Suprapubic skin (tissue), 4 donors: ENCODE results near the gene NDE1. TPM values are rescaled to one million over a fixed set of nuclear protein-coding genes. Genes with fewer than 3 reads are reported as not detected.
A peak's percentile ranks its signal among the peaks of the same experiment; 100 is the strongest.

ENCODE experiments used
- DNase-seq, 2 donors: peaks; one replicate each; pipeline ENCODE4 v3.0.0-alpha.2; 2019; ENCODE audit warnings: low spot score in 2 of 2
- H3K27ac ChIP-seq: fragments of 200-600 bp; sonication (generic); one replicate; pipeline ENCODE4 v1.5.1; 2019
- H3K27me3 ChIP-seq: fragments of 200-600 bp; sonication (generic); one replicate; pipeline ENCODE4 v1.5.1; 2019
- H3K36me3 ChIP-seq: fragments of 200-600 bp; sonication (generic); one replicate; pipeline ENCODE4 v1.5.1; 2019
- H3K4me1 ChIP-seq: fragments of 200-600 bp; sonication (generic); one replicate; pipeline ENCODE4 v1.5.1; 2019
- H3K4me3 ChIP-seq: fragments of 200-600 bp; sonication (generic); one replicate; pipeline ENCODE4 v1.5.1; 2019; ENCODE audit warnings: mild to moderate bottlenecking
- H3K9me3 ChIP-seq: fragments of 200-600 bp; sonication (generic); one replicate; pipeline ENCODE4 v1.5.1; 2019
- CTCF ChIP-seq, 2 donors: fragments of 200-600 bp in 1 of 2; fragments of 450-650 bp in 1 of 2; sonication (generic) in 1 of 2; IDR thresholded peaks; one replicate each; pipeline ENCODE4 v1.5.1; 2016 to 2019; ENCODE audit warnings: antibody characterized with exemption in 2 of 2, mild to moderate bottlenecking in 1 of 2, moderate library complexity in 1 of 2
- EP300 ChIP-seq: sonication (generic); formaldehyde crosslinking; IDR thresholded peaks from one replicate; pipeline ENCODE4 v1.6.1; 2017; ENCODE audit warnings: antibody characterized with exemption
- POLR2A ChIP-seq, 2 donors: fragments of 450-650 bp; IDR thresholded peaks; one replicate each; pipeline ENCODE4 v1.6.1; 2017; ENCODE audit warnings: antibody characterized with exemption in 2 of 2, mild to moderate bottlenecking in 2 of 2, moderate library complexity in 2 of 2
- POLR2AphosphoS5 ChIP-seq, 3 donors: sonication (generic); formaldehyde crosslinking; IDR thresholded peaks; one replicate each; pipeline ENCODE4 v1.6.1; 2017; ENCODE audit warnings: antibody characterized with exemption in 3 of 3
- WGBS: methylation state at CpG from one replicate; pipeline ENCODE4 v1.1.5; 2018; 5-methylcytosine and 5-hydroxymethylcytosine counted together
- total RNA-seq, 4 donors: library from RNA; depleted of rRNA; stranded (reverse); fragments of >200 nt; gene quantifications; one replicate each; pipeline ENCODE4 v1.1.0, GENCODE V29; 2016

Gene NDE1
- total RNA-seq, 4 donors from 2014 or later: 85.2 to 145 (median 120) TPM

- H3K4me3 ChIP-seq: no peak overlapping the region
- no peaks in the 10 kb centered on the region for H3K4me1 ChIP-seq
- TF ChIP-seq CTCF (IDR thresholded peaks at IDR 0.05) (no peak), EP300 (no peak), POLR2AphosphoS5 (IDR thresholded peaks at IDR 0.05) (no peak), POLR2A (IDR thresholded peaks at IDR 0.05) (no peak)
- H3K27ac ChIP-seq: no peak overlapping the region
- H3K27me3 ChIP-seq: peaks cover 5% of the 10 kb centered on the region
- H3K36me3 ChIP-seq: no peaks in the 10 kb centered on the region
- H3K9me3 ChIP-seq: no peaks in the 10 kb centered on the region
- no peak for DNase-seq
- WGBS: 93% methylated on average over 21 of the region's 23 CpGs
Observed at GRCh38 chr16:15757630-15758251, 107.7 kb downstream of the NDE1 start.

- Histone ChIP-seq H3K36me3 (no peaks in the 10 kb centered on the region), H3K4me3 (no peak overlapping the region), H3K27me3 (peaks cover 5% of the 10 kb centered on the region), H3K27ac (no peak overlapping the region), H3K4me1 (no peaks in the 10 kb centered on the region), H3K9me3 (no peaks in the 10 kb centered on the region)
- 99% methylated on average over 4 of the region's 4 CpGs for WGBS
- no peak for DNase-seq
- TF ChIP-seq POLR2A (IDR thresholded peaks at IDR 0.05) (no peak), CTCF (IDR thresholded peaks at IDR 0.05) (no peak), EP300 (no peak), POLR2AphosphoS5 (IDR thresholded peaks at IDR 0.05) (no peak)
Observed at GRCh38 chr16:15759070-15759469, 109.0 kb downstream of the NDE1 start.

GRCh38 chr16:15760129-15760528 is 110.1 kb downstream of the NDE1 start:
- WGBS: 97% methylated on average over 1 of the region's 1 CpG
- TF ChIP-seq CTCF (IDR thresholded peaks at IDR 0.05): no peak
- TF ChIP-seq EP300: no peak
- TF ChIP-seq POLR2A (IDR thresholded peaks at IDR 0.05): no peak
- no peak for TF ChIP-seq POLR2AphosphoS5 (IDR thresholded peaks at IDR 0.05)
- Histone ChIP-seq H3K27ac (no peak overlapping the region), H3K4me1 (no peaks in the 10 kb centered on the region), H3K27me3 (peaks cover 5% of the 10 kb centered on the region), H3K9me3 (no peaks in the 10 kb centered on the region), H3K36me3 (no peaks in the 10 kb centered on the region), H3K4me3 (no peak overlapping the region)
- DNase-seq: no peak

- H3K4me1 ChIP-seq: no peaks in the 10 kb centered on the region
- no peak for DNase-seq
- 43% methylated on average over 2 of the region's 2 CpGs for WGBS
- H3K36me3 ChIP-seq: no peaks in the 10 kb centered on the region
- H3K27ac ChIP-seq: no peak overlapping the region
- H3K9me3 ChIP-seq: no peaks in the 10 kb centered on the region
- no peak for TF ChIP-seq EP300
- no peak for TF ChIP-seq POLR2A (IDR thresholded peaks at IDR 0.05)
- no peak for TF ChIP-seq POLR2AphosphoS5 (IDR thresholded peaks at IDR 0.05)
- no peak for TF ChIP-seq CTCF (IDR thresholded peaks at IDR 0.05)
- no peaks in the 10 kb centered on the region for H3K27me3 ChIP-seq
- no peak overlapping the region for H3K4me3 ChIP-seq
Observed at GRCh38 chr16:15764112-15764511, 114.1 kb downstream of the NDE1 start.

GRCh38 chr16:15765116-15765515 is 115.1 kb downstream of the NDE1 start:
- Histone ChIP-seq H3K4me1 (no peaks in the 10 kb centered on the region), H3K27ac (no peak overlapping the region), H3K27me3 (no peaks in the 10 kb centered on the region), H3K36me3 (no peaks in the 10 kb centered on the region), H3K9me3 (no peaks in the 10 kb centered on the region), H3K4me3 (no peak overlapping the region)
- no peak for TF ChIP-seq EP300
- TF ChIP-seq POLR2AphosphoS5 (IDR thresholded peaks at IDR 0.05): no peak
- no peak for TF ChIP-seq POLR2A (IDR thresholded peaks at IDR 0.05)
- WGBS: 81% methylated on average over 4 of the region's 4 CpGs
- DNase-seq: no peak

GRCh38 chr16:15765880-15766279 is 115.8 kb downstream of the NDE1 start:
- Histone ChIP-seq H3K36me3 (no peaks in the 10 kb centered on the region), H3K9me3 (no peaks in the 10 kb centered on the region), H3K4me1 (no peaks in the 10 kb centered on the region), H3K27me3 (no peaks in the 10 kb centered on the region), H3K27ac (no peak overlapping the region), H3K4me3 (no peak overlapping the region)
- TF ChIP-seq POLR2AphosphoS5 (IDR thresholded peaks at IDR 0.05): no peak
- TF ChIP-seq CTCF (IDR thresholded peaks at IDR 0.05): peak; percentile 26 to 55
- WGBS: 60% methylated on average over 3 of the region's 3 CpGs
- DNase-seq: no peak
